Measurements from ENCODE around the gene ATP7B. TPM values are rescaled to one million over a fixed set of nuclear protein-coding genes. Genes with fewer than 3 reads are reported as not detected.

The ATP7B gene
- total RNA-seq, 2 experiments from 2014 or later: 0.85 to 1.2 TPM

DNA sequence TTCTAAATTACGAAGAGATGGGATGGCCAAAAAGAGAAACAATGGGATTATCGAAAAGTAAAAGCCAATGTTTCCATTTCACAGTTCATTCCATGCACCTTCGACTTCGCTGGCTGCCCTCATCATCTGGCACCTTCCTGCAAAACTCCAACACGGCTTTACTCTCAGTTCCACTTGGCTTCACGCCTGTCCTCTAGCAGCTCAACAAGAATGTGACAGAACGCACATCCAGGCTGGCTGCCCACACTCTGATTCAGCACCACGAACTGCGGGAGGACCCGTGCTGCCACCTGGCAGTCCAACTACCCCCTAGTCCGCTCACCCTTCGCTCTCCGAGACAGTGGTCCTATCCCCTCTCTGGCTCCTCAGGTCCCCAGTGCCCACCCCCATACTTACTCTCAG lies 11.7 kb downstream of the ATP7B start:
- H3K4me1 ChIP-seq (ENCODE audit: insufficient read depth, low read length): no peaks in the 10 kb centered on the region
- Mint-ChIP-seq H3K4me3 (no peak overlapping the region), H3K9me3 (no peaks in the 10 kb centered on the region), H3K27ac (no peak overlapping the region), H3K36me3 (ENCODE audit: low read depth) (no peaks in the 10 kb centered on the region), H3K4me1 (ENCODE audit: low read depth) (peaks cover 4% of the 10 kb centered on the region), H3K27me3 (peaks cover 8% of the 10 kb centered on the region)
- no peaks in the 10 kb centered on the region for H3K36me3 ChIP-seq (ENCODE audit: insufficient read depth, low read length)
- TF ChIP-seq CTCF (IDR thresholded peaks at IDR 0.05): no peak
- intact Hi-C loops (cut with DNase I, micrococcal nuclease): no loop called here
- DNase-seq (no peak), ATAC-seq (ENCODE audit: poor library complexity) (no peak)
- no peaks in the 10 kb centered on the region for H3K9me3 ChIP-seq (ENCODE audit: control insufficient read depth in 1 of 2, insufficient read depth in 1 of 2, low read length in 2 of 2)
- ChIA-PET POLR2A (no interaction called here), CTCF (interaction anchor here (1.4 kb wide), 2 partner anchors 128 to 713 kb away, joined by 3 read pairs; no protein-coding TSS in a partner anchor)
- peaks cover 0 to 4% of the 10 kb centered on the region in 2 experiments for H3K27me3 ChIP-seq (ENCODE audit: control insufficient read depth in 1 of 2, insufficient read depth in 2 of 2, low read length in 2 of 2)
- H3K4me3 ChIP-seq (ENCODE audit: low read length): no peak overlapping the region
- H3K27ac ChIP-seq (ENCODE audit: low read depth in 1 of 2, low read length in 2 of 2): no peak overlapping the region

DNA sequence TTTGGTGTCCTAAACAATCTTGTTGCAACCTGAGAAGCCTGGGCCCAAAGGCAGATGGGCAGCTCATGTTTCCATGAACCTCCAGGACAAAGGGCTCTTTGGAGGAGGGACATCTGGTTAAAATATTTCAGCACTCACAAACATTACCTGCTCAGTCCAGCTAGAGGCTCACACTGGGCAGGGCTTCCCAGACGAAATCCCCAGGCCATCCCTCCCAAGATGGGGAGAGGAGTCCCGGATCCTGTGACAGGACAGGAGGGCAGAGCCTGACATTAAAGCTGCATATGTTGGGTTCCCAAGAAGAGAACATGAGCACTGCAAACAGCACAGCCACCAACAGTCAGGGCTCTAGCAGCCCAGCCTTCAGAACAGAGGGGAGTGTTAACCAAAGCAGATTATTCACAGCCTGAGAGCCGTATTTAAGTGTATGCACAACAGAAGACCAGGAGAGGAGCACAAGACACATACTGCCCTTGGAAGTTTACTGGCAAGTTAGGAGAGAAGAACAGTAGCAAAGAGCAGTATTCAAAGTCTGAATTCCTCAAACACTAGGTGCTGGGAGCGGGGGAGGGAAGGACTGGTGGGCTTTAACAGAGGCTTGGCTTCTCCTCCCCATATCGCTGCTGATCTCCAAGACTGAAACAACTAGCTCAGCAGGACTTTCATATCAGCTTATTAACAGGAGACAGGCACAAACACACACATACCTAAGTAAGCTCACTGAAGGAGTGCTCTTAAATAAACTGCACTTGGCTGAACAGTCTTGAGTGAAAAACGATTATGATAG lies 12.3 kb downstream of the ATP7B start:
- peaks cover 0 to 4% of the 10 kb centered on the region in 2 experiments for H3K27me3 ChIP-seq (ENCODE audit: control insufficient read depth in 1 of 2, insufficient read depth in 2 of 2, low read length in 2 of 2)
- ATAC-seq (ENCODE audit: poor library complexity) (no peak), DNase-seq (no peak)
- CTCF ChIA-PET: interaction anchor here (0.6 to 1.4 kb wide), 3 partner anchors 80 to 713 kb away, joined by 3 read pairs; no protein-coding TSS in a partner anchor
- no peak overlapping the region for H3K27ac ChIP-seq (ENCODE audit: low read depth in 1 of 2, low read length in 2 of 2)
- peaks cover 4% of the 10 kb centered on the region for H3K4me1 Mint-ChIP-seq (ENCODE audit: low read depth)
- no peaks in the 10 kb centered on the region for H3K4me1 ChIP-seq (ENCODE audit: insufficient read depth, low read length)
- POLR2A ChIA-PET: no interaction called here
- no peaks in the 10 kb centered on the region for H3K9me3 Mint-ChIP-seq
- peaks cover 8% of the 10 kb centered on the region for H3K27me3 Mint-ChIP-seq
- no peak overlapping the region for H3K27ac Mint-ChIP-seq
- H3K36me3 ChIP-seq (ENCODE audit: insufficient read depth, low read length): no peaks in the 10 kb centered on the region
- no peaks in the 10 kb centered on the region for H3K9me3 ChIP-seq (ENCODE audit: control insufficient read depth in 1 of 2, insufficient read depth in 1 of 2, low read length in 2 of 2)
- intact Hi-C loops (cut with DNase I, micrococcal nuclease): no loop called here
- H3K4me3 Mint-ChIP-seq: no peak overlapping the region
- no peak for TF ChIP-seq CTCF (IDR thresholded peaks at IDR 0.05)
- no peak overlapping the region for H3K4me3 ChIP-seq (ENCODE audit: low read length)
- no peaks in the 10 kb centered on the region for H3K36me3 Mint-ChIP-seq (ENCODE audit: low read depth)

DNA sequence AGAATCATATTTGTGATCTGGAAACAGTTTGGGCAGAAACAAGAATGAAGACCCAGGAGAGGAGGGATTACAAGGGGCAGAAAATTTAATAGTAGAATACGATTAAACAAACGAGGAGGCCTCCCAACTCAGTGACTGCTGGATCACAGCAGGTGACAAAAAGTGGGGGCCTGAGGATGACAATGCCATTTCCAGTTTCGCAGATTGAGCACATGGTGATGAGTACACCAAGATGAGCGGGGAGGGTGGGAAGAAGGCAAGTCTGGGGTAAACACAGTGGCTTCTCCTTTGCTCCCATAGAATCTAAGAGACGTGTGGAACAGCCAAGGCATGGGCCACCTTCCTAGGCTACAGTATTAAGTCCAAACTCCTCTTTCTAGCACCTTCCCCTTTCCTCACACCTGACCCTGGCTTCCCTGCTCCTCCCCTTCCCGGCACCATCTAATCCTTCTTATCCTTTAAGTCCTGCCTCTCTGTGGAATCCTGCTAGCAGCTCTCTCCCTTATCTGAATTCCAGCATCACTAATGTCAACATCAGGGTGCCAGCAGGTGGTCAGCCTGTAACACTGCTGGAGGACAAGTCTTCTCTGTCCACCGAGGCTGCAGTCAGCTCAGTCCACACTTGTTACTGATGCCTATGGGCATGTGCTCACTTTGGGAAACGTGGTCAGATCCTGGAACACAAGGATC lies 13.5 kb downstream of the ATP7B start:
- ATAC-seq (ENCODE audit: poor library complexity) (no peak), DNase-seq (no peak)
- no peak for TF ChIP-seq CTCF (IDR thresholded peaks at IDR 0.05)
- POLR2A ChIA-PET: no interaction called here
- Histone ChIP-seq H3K4me3 (ENCODE audit: low read length) (no peak overlapping the region), H3K27me3 (ENCODE audit: control insufficient read depth in 1 of 2, insufficient read depth in 2 of 2, low read length in 2 of 2) (peaks cover 0 to 4% of the 10 kb centered on the region in 2 experiments), H3K36me3 (ENCODE audit: insufficient read depth, low read length) (no peaks in the 10 kb centered on the region), H3K4me1 (ENCODE audit: insufficient read depth, low read length) (no peaks in the 10 kb centered on the region), H3K9me3 (ENCODE audit: control insufficient read depth in 1 of 2, insufficient read depth in 1 of 2, low read length in 2 of 2) (no peaks in the 10 kb centered on the region), H3K27ac (ENCODE audit: low read depth in 1 of 2, low read length in 2 of 2) (no peak overlapping the region)
- H3K27ac Mint-ChIP-seq: no peak overlapping the region
- H3K36me3 Mint-ChIP-seq (ENCODE audit: low read depth): no peaks in the 10 kb centered on the region
- peaks cover 8% of the 10 kb centered on the region for H3K27me3 Mint-ChIP-seq
- H3K4me1 Mint-ChIP-seq (ENCODE audit: low read depth): peaks cover 4% of the 10 kb centered on the region
- H3K9me3 Mint-ChIP-seq: no peaks in the 10 kb centered on the region
- CTCF ChIA-PET: interaction anchor here (0.6 kb wide), 1 partner anchor 79 kb away, joined by 3 read pairs; no protein-coding TSS in a partner anchor
- no peak overlapping the region for H3K4me3 Mint-ChIP-seq
- intact Hi-C loops (cut with DNase I, micrococcal nuclease): no loop called here

Data from CD4-positive, alpha-beta T cell (primary cell).